Kidney epithelial cell (primary cell): ENCODE data around the gene HMX3. TPM values are rescaled to one million over a fixed set of nuclear protein-coding genes. Genes with fewer than 3 reads are reported as not detected.

Experiments used
- DNase-seq: peaks from one replicate; pipeline ENCODE4 v3.0.0-alpha.2; 2010; ENCODE audit warnings: low read depth
- H3K27me3 ChIP-seq: 2 replicates; pipeline ENCODE4 v1.6.0; 2011; ENCODE audit warnings: low read length; ENCODE audit not compliant: control insufficient read depth, insufficient read depth
- H3K36me3 ChIP-seq: 2 replicates; pipeline ENCODE4 v1.5.1; 2011; ENCODE audit warnings: low read length; ENCODE audit not compliant: control insufficient read depth, insufficient read depth
- H3K4me3 ChIP-seq: 2 replicates; pipeline ENCODE4 v1.5.1; 2011; ENCODE audit warnings: low read depth, mild to moderate bottlenecking, control low read depth, low read length
- CTCF ChIP-seq: IDR thresholded peaks from 2 replicates; pipeline ENCODE4 v1.5.1; 2011; ENCODE audit warnings: mild to moderate bottlenecking, moderate library complexity, low read length, control low read depth, inconsistent platforms; ENCODE audit not compliant: insufficient read depth, poor library complexity, severe bottlenecking
- total RNA-seq: library from RNA; depleted of rRNA; stranded (reverse); fragments of >200 nt; gene quantifications from 2 replicates; pipeline ENCODE4 v1.2.3, GENCODE V29; 2015

The HMX3 gene
- total RNA-seq, 1 donor from 2014 or later = 0.08 TPM

- TF ChIP-seq CTCF = peak; percentile 91
- Histone ChIP-seq H3K27me3 (peaks cover 79% of the 10 kb centered on the region), H3K36me3 (no peaks in the 10 kb centered on the region), H3K4me3 (peak overlapping the region; percentile 3)
- no peak for DNase-seq
Observed at GRCh38 chr10:123132576-123133477, 2.9 kb upstream of the HMX3 start.

GRCh38 chr10:123133541-123134342 lies 2.0 kb upstream of the HMX3 start:
- Histone ChIP-seq H3K4me3 (no peak overlapping the region), H3K27me3 (peaks cover 83% of the 10 kb centered on the region), H3K36me3 (no peaks in the 10 kb centered on the region)
- DNase-seq = no peak
- TF ChIP-seq CTCF = no peak

GRCh38 chr10:123134343-123134914 lies 1.3 kb upstream of the HMX3 start:
- Histone ChIP-seq H3K36me3 (no peaks in the 10 kb centered on the region), H3K4me3 (no peak overlapping the region), H3K27me3 (peaks cover 88% of the 10 kb centered on the region)
- DNase-seq = no peak
- TF ChIP-seq CTCF = no peak

GRCh38 chr10:123134915-123135414 lies 805 bp upstream of the HMX3 start:
- Histone ChIP-seq H3K36me3 (no peaks in the 10 kb centered on the region), H3K27me3 (peaks cover 88% of the 10 kb centered on the region), H3K4me3 (no peak overlapping the region)
- no peak for TF ChIP-seq CTCF
- DNase-seq = no peak

GRCh38 chr10:123136221-123136805 lies 543 bp downstream of the HMX3 start:
- no peak for TF ChIP-seq CTCF
- H3K27me3 ChIP-seq = peaks cover 95% of the 10 kb centered on the region
- no peak for DNase-seq
- no peaks in the 10 kb centered on the region for H3K36me3 ChIP-seq
- H3K4me3 ChIP-seq = no peak overlapping the region
